DND-41 (cell line): ENCODE data around the gene CDC20.

Experiments used
- CTCF ChIP-seq: IDR thresholded peaks from 2 replicates; pipeline ENCODE4 v1.5.1; 2012; ENCODE audit warnings: borderline replicate concordance, low read length, moderate library complexity, mild to moderate bottlenecking; ENCODE audit not compliant: poor library complexity, severe bottlenecking; ENCODE audit errors: extremely low read depth
- EZH2 ChIP-seq: IDR thresholded peaks from 3 replicates; pipeline ENCODE4 v1.6.1; 2012; ENCODE audit warnings: borderline replicate concordance, low read depth, mild to moderate bottlenecking, moderate library complexity, low read length, inconsistent platforms; ENCODE audit not compliant: severe bottlenecking

- TF ChIP-seq EZH2, result no peak
- TF ChIP-seq CTCF, result no peak
Measured at GRCh38 chr1:43410571-43410970, 51.8 kb downstream of the CDC20 start.
